ENCODE data around the gene AXIN1.
"Not testable (repeated sequence)": the region's sequence is repeated elsewhere in the genome, so short reads cannot be mapped to it uniquely, and the experiment has no call there.

Gene AXIN1

DNA sequence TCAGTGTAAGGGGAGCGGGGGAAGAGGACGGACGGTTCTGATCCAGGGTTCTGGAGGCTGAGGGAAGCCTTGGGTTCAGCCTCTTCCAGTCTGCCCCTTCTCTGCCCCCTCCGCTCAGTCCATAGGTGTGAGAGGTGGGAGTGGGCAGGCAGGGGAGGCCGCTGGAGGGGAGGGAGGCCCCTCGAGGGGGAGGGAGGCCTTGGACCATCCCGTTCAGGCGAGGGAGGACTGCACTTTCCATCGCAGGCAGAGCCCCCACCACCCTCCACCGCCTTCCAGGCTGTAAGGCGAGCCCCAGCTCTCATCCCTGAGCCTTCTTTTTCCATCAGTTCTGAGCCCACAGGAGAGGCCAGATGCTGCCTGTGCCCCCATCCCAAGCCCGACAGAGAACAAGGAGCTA is 4.2 kb upstream of the AXIN1 start:
- DNase-seq (ENCODE audit: low read depth), result no peak

DNA sequence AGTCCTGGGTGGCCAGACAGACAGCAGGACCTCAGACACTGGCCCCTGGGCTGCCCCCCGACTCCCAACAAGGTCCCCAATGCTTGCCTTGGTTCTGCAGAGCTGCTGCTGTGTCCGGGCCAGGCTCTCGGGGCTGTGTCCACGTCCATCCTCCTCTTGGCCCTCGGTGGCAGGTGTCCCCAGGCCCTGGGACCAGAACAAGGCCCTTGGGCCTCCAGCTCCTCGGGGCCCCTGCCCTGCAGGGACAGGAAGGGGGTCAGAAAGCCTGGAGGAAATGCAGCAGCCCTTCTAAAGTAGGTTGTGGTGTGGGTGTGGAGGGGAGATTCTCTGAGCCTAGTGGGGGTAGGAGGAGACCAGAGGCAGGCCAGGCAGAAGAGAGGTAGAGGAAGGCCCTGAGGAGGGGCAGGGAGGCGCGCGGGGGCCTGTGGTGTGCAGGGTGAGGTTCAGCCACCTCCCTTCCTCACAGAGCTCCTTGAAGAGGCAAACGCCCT is 2.5 kb upstream of the AXIN1 start:
- H3K9ac ChIP-seq (ENCODE audit: low read length), result no peak overlapping the region
- H3K4me3 ChIP-seq (ENCODE audit: low read length), result no peak overlapping the region
- DNase-seq (ENCODE audit: low read depth), result no peak
- H3K4me1 ChIP-seq (ENCODE audit: control insufficient read depth, insufficient read depth, low read length), result no peaks in the 10 kb centered on the region
- H3K27me3 ChIP-seq (replicated peaks; ENCODE audit: control insufficient read depth, insufficient read depth, low read length), result no peaks in the 10 kb centered on the region
- H3K9me3 ChIP-seq (ENCODE audit: control insufficient read depth, low read length), result no peaks in the 10 kb centered on the region
- H3K36me3 ChIP-seq (ENCODE audit: control insufficient read depth, insufficient read depth, low read length, severe bottlenecking), result no peaks in the 10 kb centered on the region

More for the DNA sequence above, 4.2 kb upstream of the AXIN1 start:
- Histone ChIP-seq H3K9me3 (ENCODE audit: control insufficient read depth, low read length) (no peaks in the 10 kb centered on the region), H3K9ac (ENCODE audit: low read length) (no peak overlapping the region), H3K4me3 (ENCODE audit: low read length) (no peak overlapping the region), H3K27me3 (replicated peaks; ENCODE audit: control insufficient read depth, insufficient read depth, low read length) (peaks cover 3% of the 10 kb centered on the region), H3K4me1 (ENCODE audit: control insufficient read depth, insufficient read depth, low read length) (no peaks in the 10 kb centered on the region), H3K36me3 (ENCODE audit: control insufficient read depth, insufficient read depth, low read length, severe bottlenecking) (no peaks in the 10 kb centered on the region)

DNA sequence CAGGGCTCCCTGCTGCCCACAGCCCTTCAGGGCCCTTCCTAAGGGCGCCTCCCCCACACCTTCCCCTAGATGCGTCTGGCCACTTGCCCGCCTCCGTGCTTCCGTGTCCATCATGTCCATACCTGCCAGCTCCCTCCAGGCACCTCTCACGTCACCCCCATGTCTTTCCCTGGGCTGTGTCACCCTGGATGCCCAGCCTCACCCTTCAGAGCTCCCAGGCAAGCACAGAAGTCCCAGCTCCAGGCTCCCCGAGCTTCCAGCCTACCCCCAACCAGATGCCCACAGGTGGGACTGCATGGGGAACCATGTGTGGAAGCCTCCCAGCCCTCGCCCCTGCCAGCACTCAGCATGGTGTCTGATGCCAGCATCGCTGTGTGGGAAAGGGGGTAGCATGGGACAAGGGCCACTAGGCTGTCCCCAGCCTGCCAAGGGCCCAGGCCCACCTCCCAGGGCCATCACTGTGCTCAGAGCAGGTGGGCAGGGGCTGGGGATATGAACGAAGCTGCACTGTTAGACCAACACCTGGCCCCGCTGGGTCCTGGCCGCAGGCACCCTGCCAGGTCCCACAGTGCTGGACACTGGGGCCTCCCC is 1.9 kb upstream of the AXIN1 start:
- DNase-seq (ENCODE audit: low read depth), result no peak

DNA sequence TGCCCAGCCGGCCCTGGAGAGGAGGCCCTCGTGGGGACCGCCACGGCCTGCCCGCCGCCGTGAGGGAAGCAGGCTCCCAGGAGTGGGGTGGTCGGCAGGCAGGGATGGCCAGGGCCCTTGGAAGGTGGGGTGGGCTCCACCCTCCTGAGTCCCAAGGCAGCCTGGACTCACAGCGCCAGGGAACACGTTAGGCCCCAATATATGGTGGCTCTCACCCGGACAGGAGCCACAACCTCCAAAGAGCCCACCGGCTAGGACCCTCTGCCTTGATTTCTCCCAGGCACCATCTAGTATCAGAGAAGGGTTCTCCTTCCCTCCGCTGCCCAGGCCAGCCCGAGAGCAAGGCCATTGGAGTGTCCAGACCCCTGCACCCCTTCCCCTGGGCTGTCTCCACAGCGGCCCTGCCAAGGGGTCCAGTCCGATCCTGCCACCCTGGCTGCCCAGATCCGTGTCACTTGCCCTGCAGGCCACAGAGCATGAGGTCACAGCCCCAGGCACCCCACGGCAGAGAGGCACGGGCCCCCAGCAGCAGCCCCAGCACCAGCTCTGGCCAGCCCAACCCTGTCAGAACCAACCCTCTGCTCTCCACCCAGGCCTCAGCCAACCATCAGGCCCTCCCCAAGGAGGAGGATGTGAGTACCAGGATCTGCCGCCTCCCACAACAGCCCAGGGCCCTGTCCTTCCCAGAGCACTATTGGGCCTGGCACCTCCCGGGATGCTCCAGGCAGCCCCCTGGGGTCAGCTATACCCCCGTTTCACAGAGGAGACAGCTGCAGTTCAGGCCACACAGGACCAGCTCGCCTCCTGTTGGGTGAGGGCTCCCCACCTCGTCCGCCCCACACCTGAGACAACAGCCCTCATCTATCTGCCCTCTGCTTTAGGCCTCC is 1.1 kb upstream of the AXIN1 start:
- Histone ChIP-seq H3K4me3 (ENCODE audit: low read length) (peak overlapping the region; percentile 60), H3K9ac (ENCODE audit: low read length) (peak overlapping the region; percentile 4), H3K27me3 (replicated peaks; ENCODE audit: control insufficient read depth, insufficient read depth, low read length) (no peaks in the 10 kb centered on the region), H3K9me3 (ENCODE audit: control insufficient read depth, low read length) (no peaks in the 10 kb centered on the region), H3K36me3 (ENCODE audit: control insufficient read depth, insufficient read depth, low read length, severe bottlenecking) (no peaks in the 10 kb centered on the region), H3K4me1 (ENCODE audit: control insufficient read depth, insufficient read depth, low read length) (no peaks in the 10 kb centered on the region)
- DNase-seq (ENCODE audit: low read depth), result no peak

More for the DNA sequence above, 1.9 kb upstream of the AXIN1 start:
- Histone ChIP-seq H3K36me3 (ENCODE audit: control insufficient read depth, insufficient read depth, low read length, severe bottlenecking) (no peaks in the 10 kb centered on the region), H3K27me3 (replicated peaks; ENCODE audit: control insufficient read depth, insufficient read depth, low read length) (no peaks in the 10 kb centered on the region), H3K4me1 (ENCODE audit: control insufficient read depth, insufficient read depth, low read length) (no peaks in the 10 kb centered on the region), H3K9me3 (ENCODE audit: control insufficient read depth, low read length) (no peaks in the 10 kb centered on the region), H3K4me3 (ENCODE audit: low read length) (no peak overlapping the region), H3K9ac (ENCODE audit: low read length) (no peak overlapping the region)

DNA sequence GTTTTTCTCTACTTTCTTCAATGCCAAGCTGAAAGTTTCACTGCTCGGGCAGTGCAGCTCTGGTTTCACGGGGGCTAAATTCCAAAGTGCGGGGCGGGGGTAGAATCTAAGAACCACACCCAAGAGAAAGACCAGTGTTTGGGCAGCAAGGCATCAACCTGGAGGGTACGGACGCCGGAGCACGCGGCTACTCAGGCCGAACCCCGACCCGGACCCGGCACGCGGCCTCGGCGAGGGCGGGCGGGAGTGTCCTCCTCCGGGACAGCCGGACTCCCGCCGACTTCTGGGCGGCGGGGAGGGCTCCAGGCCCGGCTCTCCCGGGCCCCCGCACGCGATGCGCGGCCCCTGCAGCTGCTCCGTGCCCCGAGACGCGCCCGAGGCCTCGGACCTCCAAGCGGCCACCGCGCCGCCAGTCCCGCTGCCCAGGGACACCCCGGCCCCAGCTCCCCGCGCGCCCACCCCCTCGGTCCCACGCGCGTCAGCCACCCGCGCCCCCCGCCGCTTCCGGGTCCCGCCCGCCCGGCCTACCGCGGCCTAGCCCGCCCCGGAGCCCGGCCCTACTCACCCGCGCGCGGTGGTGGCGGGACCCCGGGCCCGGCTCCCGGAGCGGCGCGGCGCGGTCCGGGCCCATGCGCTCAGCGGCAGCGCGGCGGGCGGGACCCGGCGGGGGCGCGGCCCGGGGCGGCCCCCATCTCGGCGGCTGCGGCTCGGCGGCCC is 561 bp downstream of the AXIN1 start:
- Histone ChIP-seq H3K9ac (ENCODE audit: low read length) (peak overlapping the region; percentile 85), H3K36me3 (ENCODE audit: control insufficient read depth, insufficient read depth, low read length, severe bottlenecking) (no peaks in the 10 kb centered on the region), H3K4me3 (ENCODE audit: low read length) (peak overlapping the region; percentile 84), H3K4me1 (ENCODE audit: control insufficient read depth, insufficient read depth, low read length) (no peaks in the 10 kb centered on the region), H3K27me3 (replicated peaks; ENCODE audit: control insufficient read depth, insufficient read depth, low read length) (no peaks in the 10 kb centered on the region), H3K9me3 (ENCODE audit: control insufficient read depth, low read length) (no peaks in the 10 kb centered on the region)
- peak; percentile 64 for DNase-seq (ENCODE audit: low read depth)

DNA sequence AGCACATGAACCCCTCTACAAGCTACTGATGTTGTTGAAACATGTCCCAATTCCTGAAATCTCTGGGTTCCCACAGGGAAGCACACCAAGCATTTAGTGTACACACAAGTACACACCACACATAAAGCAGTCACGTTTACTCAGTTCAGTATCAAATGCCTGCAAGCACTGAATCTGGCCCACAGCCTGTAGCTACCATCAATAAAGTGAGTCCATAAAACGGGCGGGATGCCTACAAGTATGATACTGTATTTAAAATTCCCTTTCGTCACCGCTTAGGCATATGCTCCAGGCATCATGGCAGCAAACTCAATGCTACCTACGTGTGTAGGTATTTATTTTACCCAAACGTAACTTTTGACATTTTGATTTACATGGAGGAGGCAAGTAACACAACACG is 2.3 kb downstream of the AXIN1 start:
- no peaks in the 10 kb centered on the region for H3K9me3 ChIP-seq (ENCODE audit: control insufficient read depth, low read length)
- H3K4me1 ChIP-seq (ENCODE audit: control insufficient read depth, insufficient read depth, low read length), result no peaks in the 10 kb centered on the region
- peaks cover 11% of the 10 kb centered on the region for H3K36me3 ChIP-seq (ENCODE audit: control insufficient read depth, insufficient read depth, low read length, severe bottlenecking)
- no peak overlapping the region for H3K9ac ChIP-seq (ENCODE audit: low read length)
- no peak overlapping the region for H3K4me3 ChIP-seq (ENCODE audit: low read length)
- no peak for DNase-seq (ENCODE audit: low read depth)
- no peaks in the 10 kb centered on the region for H3K27me3 ChIP-seq (replicated peaks; ENCODE audit: control insufficient read depth, insufficient read depth, low read length)

DNA sequence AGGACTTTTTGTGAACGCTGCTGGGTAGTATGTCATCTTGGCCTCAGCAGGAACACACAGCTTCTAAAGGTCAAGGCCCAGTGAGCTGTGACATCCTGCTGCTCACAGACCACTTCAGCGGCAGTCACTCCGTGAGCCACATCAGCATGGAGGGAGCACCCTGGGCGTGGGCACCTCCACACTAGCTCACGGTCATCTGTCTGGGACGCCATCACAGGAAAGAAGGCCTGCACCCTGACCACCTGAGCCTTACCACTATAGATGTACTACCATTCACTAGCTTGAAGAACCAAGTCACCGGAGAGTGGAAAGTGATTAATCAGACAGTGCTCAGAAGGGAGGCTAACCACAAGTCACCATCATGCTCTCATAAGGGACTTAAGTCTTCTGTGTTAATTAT is 3.3 kb downstream of the AXIN1 start:
- no peak for DNase-seq (ENCODE audit: low read depth)
- H3K9ac ChIP-seq (ENCODE audit: low read length), result no peak overlapping the region
- no peak overlapping the region for H3K4me3 ChIP-seq (ENCODE audit: low read length)
- H3K4me1 ChIP-seq (ENCODE audit: control insufficient read depth, insufficient read depth, low read length), result no peaks in the 10 kb centered on the region
- H3K36me3 ChIP-seq (ENCODE audit: control insufficient read depth, insufficient read depth, low read length, severe bottlenecking), result peaks cover 11% of the 10 kb centered on the region
- H3K9me3 ChIP-seq (ENCODE audit: control insufficient read depth, low read length), result no peaks in the 10 kb centered on the region
- H3K27me3 ChIP-seq (replicated peaks; ENCODE audit: control insufficient read depth, insufficient read depth, low read length), result no peaks in the 10 kb centered on the region

DNA sequence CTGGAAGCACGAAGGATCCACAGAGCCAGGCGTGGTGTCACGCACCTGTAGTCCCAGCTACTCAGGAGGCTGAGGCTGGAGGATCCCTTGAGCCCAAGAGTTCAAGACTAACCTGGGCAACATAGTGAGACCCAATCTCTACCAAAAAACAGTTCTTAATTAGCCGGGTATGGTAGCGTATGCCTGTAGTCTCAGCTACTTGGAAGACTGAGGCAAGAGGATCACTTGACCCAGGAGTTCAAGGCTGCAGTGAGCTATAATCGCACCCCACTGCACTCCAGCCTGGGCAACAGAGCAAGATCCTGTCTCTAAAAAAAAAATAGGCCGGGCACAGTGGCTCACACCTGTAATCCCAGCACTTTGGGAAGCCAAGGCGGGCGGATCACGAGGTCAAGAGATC is 4.0 kb downstream of the AXIN1 start:
- H3K9me3 ChIP-seq (ENCODE audit: control insufficient read depth, low read length); H3K27me3 ChIP-seq (replicated peaks; ENCODE audit: control insufficient read depth, insufficient read depth, low read length); H3K9ac ChIP-seq (ENCODE audit: low read length); H3K4me1 ChIP-seq (ENCODE audit: control insufficient read depth, insufficient read depth, low read length); DNase-seq (ENCODE audit: low read depth); H3K4me3 ChIP-seq (ENCODE audit: low read length): not testable (repeated sequence)
- peaks cover 11% of the 10 kb centered on the region for H3K36me3 ChIP-seq (ENCODE audit: control insufficient read depth, insufficient read depth, low read length, severe bottlenecking)

DNA sequence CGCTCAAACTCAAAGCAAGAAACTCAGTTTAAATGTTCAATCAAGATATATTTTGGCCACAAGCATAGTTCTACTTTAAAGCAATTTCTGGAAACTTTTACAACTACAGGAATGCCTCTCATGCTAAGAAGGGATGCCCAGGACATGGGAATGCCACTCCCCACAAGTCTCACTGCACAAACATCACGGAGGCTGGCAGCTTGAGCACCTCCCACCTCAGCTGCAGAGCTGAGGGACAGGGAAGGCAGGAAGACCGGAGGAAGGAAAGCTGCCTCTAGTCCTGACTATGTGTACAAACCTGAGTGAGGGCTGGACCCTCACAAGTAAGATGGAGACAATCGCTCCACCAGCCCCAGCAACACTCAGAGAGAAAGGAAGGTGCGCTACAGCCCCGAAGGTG is 5.3 kb downstream of the AXIN1 start:
- no peaks in the 10 kb centered on the region for H3K27me3 ChIP-seq (replicated peaks; ENCODE audit: control insufficient read depth, insufficient read depth, low read length)
- H3K4me1 ChIP-seq (ENCODE audit: control insufficient read depth, insufficient read depth, low read length), result no peaks in the 10 kb centered on the region
- no peaks in the 10 kb centered on the region for H3K9me3 ChIP-seq (ENCODE audit: control insufficient read depth, low read length)
- peaks cover 11% of the 10 kb centered on the region for H3K36me3 ChIP-seq (ENCODE audit: control insufficient read depth, insufficient read depth, low read length, severe bottlenecking)
- DNase-seq (ENCODE audit: low read depth), result no peak
- H3K9ac ChIP-seq (ENCODE audit: low read length), result no peak overlapping the region
- H3K4me3 ChIP-seq (ENCODE audit: low read length), result no peak overlapping the region

DNA sequence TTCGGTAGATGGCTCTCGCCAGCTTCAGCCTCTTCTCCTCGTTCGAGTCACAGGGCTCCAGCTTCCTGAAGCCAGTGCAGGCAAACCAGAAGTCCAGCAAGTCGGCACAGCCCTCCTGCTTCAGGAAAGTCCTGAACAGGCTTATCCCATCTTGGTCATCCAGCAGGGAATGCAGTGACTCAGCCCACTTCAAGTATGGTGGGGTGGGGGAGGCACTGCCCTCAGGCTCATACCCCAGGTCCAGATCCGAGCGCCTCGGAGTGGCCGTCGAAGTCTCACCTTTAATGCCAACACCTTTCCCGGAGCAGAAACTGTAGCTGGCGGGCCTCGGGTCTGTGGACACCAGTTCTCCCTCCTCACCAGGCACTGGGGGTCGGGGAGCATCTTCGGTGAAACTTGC is 5.9 kb downstream of the AXIN1 start:
- Histone ChIP-seq H3K36me3 (ENCODE audit: control insufficient read depth, insufficient read depth, low read length, severe bottlenecking) (peaks cover 11% of the 10 kb centered on the region), H3K4me1 (ENCODE audit: control insufficient read depth, insufficient read depth, low read length) (no peaks in the 10 kb centered on the region), H3K27me3 (replicated peaks; ENCODE audit: control insufficient read depth, insufficient read depth, low read length) (no peaks in the 10 kb centered on the region), H3K9me3 (ENCODE audit: control insufficient read depth, low read length) (no peaks in the 10 kb centered on the region), H3K4me3 (ENCODE audit: low read length) (no peak overlapping the region), H3K9ac (ENCODE audit: low read length) (no peak overlapping the region)
- no peak for DNase-seq (ENCODE audit: low read depth)

DNA sequence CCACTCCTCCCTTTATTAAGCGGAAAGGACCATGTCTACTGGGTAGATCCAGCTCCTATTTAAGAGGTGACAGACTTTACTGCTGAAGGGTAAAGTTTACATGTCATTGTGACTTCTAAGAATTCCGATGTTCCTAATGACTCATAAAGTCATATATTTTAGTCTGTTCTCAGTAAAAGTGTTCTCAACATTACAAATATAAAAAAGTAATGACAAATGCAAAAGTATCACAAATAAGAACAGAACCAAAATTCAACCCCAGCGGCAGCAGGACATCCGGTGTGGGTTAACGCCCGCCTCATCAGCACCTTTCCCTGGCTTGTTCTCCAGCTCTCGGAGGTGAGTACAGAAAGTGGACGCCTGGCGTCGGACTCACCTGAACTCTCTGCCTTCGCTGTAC is 6.8 kb downstream of the AXIN1 start:
- H3K4me3 ChIP-seq (ENCODE audit: low read length), result no peak overlapping the region
- no peaks in the 10 kb centered on the region for H3K9me3 ChIP-seq (ENCODE audit: control insufficient read depth, low read length)
- no peaks in the 10 kb centered on the region for H3K4me1 ChIP-seq (ENCODE audit: control insufficient read depth, insufficient read depth, low read length)
- H3K36me3 ChIP-seq (ENCODE audit: control insufficient read depth, insufficient read depth, low read length, severe bottlenecking), result peaks cover 11% of the 10 kb centered on the region
- no peak for DNase-seq (ENCODE audit: low read depth)
- no peaks in the 10 kb centered on the region for H3K27me3 ChIP-seq (replicated peaks; ENCODE audit: control insufficient read depth, insufficient read depth, low read length)
- H3K9ac ChIP-seq (ENCODE audit: low read length), result no peak overlapping the region
